PC-3 (cell line): ENCODE results near the gene ALKBH5. TPM values are rescaled to one million over a fixed set of nuclear protein-coding genes. Genes with fewer than 3 reads are reported as not detected.
"Not testable (repeated sequence)": the region's sequence is repeated elsewhere in the genome, so short reads cannot be mapped to it uniquely, and the experiment has no call there.

ENCODE experiments used
- ATAC-seq: fragments of 200-7000 bp; cut with Tn5 transposase; 2 replicates; pipeline ENCODE4 v1.9.1; 2020; ENCODE audit warnings: mild to moderate bottlenecking, moderate library complexity
- BruUV-seq: library from RNA; stranded (reverse); fragments of 400-500 nt; replicated peaks from 2 replicates; lab custom pipeline; 2021; lab: Mats Ljungman, UMichigan
- CTCF ChIA-PET: fragments of 300-600 bp; sonication (Branson Sonifier 250); formaldehyde crosslinking; loops from one replicate; lab custom pipeline; 2022; ENCODE audit warnings: antibody characterized with exemption; lab: Charles Lee
- POLR2A ChIA-PET: fragments of 300-600 bp; sonication (Branson Sonifier 250); formaldehyde crosslinking; loops from one replicate; lab custom pipeline; 2022; ENCODE audit warnings: antibody characterized with exemption; ENCODE audit not compliant: unreplicated experiment; lab: Charles Lee
- DNase-seq: peaks from one replicate; pipeline ENCODE4 v3.0.0-alpha.2; 2015
- H2AFZ ChIP-seq: fragments of 300-600 bp; sonication (generic); 2 replicates; pipeline ENCODE4 v1.6.0; 2016; ENCODE audit warnings: antibody characterized with exemption, low read length
- H3F3A ChIP-seq: fragments of 300-600 bp; sonication (generic); one replicate; pipeline ENCODE4 v1.6.0; 2017; ENCODE audit warnings: antibody characterized with exemption, low read length, control low read depth, mild to moderate bottlenecking; ENCODE audit not compliant: unreplicated experiment
- H3K27ac ChIP-seq: fragments of 300-600 bp; sonication (generic); 2 replicates; pipeline ENCODE4 v1.5.1; 2016; ENCODE audit warnings: mild to moderate bottlenecking, low read length
- H3K27me3 ChIP-seq: fragments of 300-600 bp; sonication (generic); 2 replicates; pipeline ENCODE4 v1.6.1; 2016; ENCODE audit warnings: low read length, mixed read lengths
- H3K36me3 ChIP-seq: fragments of 300-600 bp; sonication (generic); 2 replicates; pipeline ENCODE4 v1.6.1; 2016; ENCODE audit warnings: low read depth, mixed run types, low read length, mixed read lengths
- H3K4me1 ChIP-seq: fragments of 300-600 bp; sonication (generic); 2 replicates; pipeline ENCODE4 v1.5.1; 2016; ENCODE audit warnings: low read length; ENCODE audit not compliant: insufficient read depth
- H3K4me2 ChIP-seq: fragments of 300-600 bp; sonication (generic); 2 replicates; pipeline ENCODE4 v1.6.0; 2016; ENCODE audit warnings: low read length
- H3K4me3 ChIP-seq: fragments of 300-600 bp; sonication (generic); 2 replicates; pipeline ENCODE4 v1.5.1; 2016; ENCODE audit warnings: mild to moderate bottlenecking, low read length, mixed read lengths
- H3K79me2 ChIP-seq: fragments of 300-600 bp; sonication (generic); 2 replicates; pipeline ENCODE4 v1.6.1; 2017; ENCODE audit warnings: low read length, mixed read lengths
- H3K9ac ChIP-seq: fragments of 300-600 bp; sonication (generic); 2 replicates; pipeline ENCODE4 v1.6.0; 2016; ENCODE audit warnings: mild to moderate bottlenecking, low read length
- H3K9me2 ChIP-seq: fragments of 300-600 bp; sonication (generic); replicated peaks from 2 replicates; pipeline ENCODE4 v1.6.1; 2016; ENCODE audit warnings: mixed run types, low read length, mixed read lengths
- H3K9me3 ChIP-seq: fragments of 300-600 bp; sonication (generic); 2 replicates; pipeline ENCODE4 v1.6.1; 2016; ENCODE audit warnings: low read length, mixed read lengths
- H4K20me1 ChIP-seq: fragments of 300-600 bp; sonication (generic); 2 replicates; pipeline ENCODE4 v1.6.1; 2016; ENCODE audit warnings: low read length, mixed read lengths
- CTCF ChIP-seq: fragments of 300-600 bp; sonication (generic); conservative IDR thresholded peaks from 2 replicates; pipeline ENCODE4 v1.5.1; 2017; ENCODE audit warnings: antibody characterized with exemption, low read depth, mild to moderate bottlenecking, low read length
- EZH2 ChIP-seq: fragments of 300-600 bp; sonication (generic); IDR thresholded peaks from one replicate; pipeline ENCODE4 v1.6.1; 2017; ENCODE audit warnings: antibody characterized with exemption, mild to moderate bottlenecking, low read length; ENCODE audit not compliant: unreplicated experiment
- EZH2phosphoT487 ChIP-seq: fragments of 300-600 bp; sonication (generic); IDR thresholded peaks from 2 replicates; pipeline ENCODE4 v1.6.1; 2018; ENCODE audit warnings: mild to moderate bottlenecking, antibody characterized with exemption, low read length, borderline replicate concordance
- intact Hi-C: fragments of 100-400 bp; cut with micrococcal nuclease; formaldehyde crosslinking; loops from 2 replicates; pipeline ENCODE4 v1.9.0; 2023
- total RNA-seq: library from RNA; depleted of rRNA; stranded (reverse); fragments of >200 nt; gene quantifications from 2 replicates; pipeline ENCODE4 v1.2.3, GENCODE V29; 2014

Gene ALKBH5
- total RNA-seq, 1 experiment from 2014 or later = 207 TPM

- H3K9me3 ChIP-seq = no peaks in the 10 kb centered on the region
- CTCF ChIA-PET = no interaction called here
- intact Hi-C loops = no loop called here
- H3F3A ChIP-seq = no peaks in the 10 kb centered on the region
- POLR2A ChIA-PET = no interaction called here
- no peak overlapping the region for H3K4me3 ChIP-seq
- TF ChIP-seq EZH2phosphoT487 (no peak), CTCF (no peak), EZH2 (no peak)
- H2AFZ ChIP-seq = no peak overlapping the region
- no peak overlapping the region for H3K4me2 ChIP-seq
- H3K9me2 ChIP-seq = no peaks in the 10 kb centered on the region
- H4K20me1 ChIP-seq = peaks cover 13% of the 10 kb centered on the region
- BruUV-seq = no TSS peak
- no peaks in the 10 kb centered on the region for H3K4me1 ChIP-seq
- peaks cover 26% of the 10 kb centered on the region for H3K79me2 ChIP-seq
- no peak overlapping the region for H3K9ac ChIP-seq
- no peak overlapping the region for H3K27ac ChIP-seq
- H3K27me3 ChIP-seq = no peaks in the 10 kb centered on the region
- H3K36me3 ChIP-seq = peaks cover 58% of the 10 kb centered on the region
- no peak for DNase-seq
- no peak for ATAC-seq
Observed at GRCh38 chr17:18208092-18208491, 24.5 kb downstream of the ALKBH5 start.

DNA sequence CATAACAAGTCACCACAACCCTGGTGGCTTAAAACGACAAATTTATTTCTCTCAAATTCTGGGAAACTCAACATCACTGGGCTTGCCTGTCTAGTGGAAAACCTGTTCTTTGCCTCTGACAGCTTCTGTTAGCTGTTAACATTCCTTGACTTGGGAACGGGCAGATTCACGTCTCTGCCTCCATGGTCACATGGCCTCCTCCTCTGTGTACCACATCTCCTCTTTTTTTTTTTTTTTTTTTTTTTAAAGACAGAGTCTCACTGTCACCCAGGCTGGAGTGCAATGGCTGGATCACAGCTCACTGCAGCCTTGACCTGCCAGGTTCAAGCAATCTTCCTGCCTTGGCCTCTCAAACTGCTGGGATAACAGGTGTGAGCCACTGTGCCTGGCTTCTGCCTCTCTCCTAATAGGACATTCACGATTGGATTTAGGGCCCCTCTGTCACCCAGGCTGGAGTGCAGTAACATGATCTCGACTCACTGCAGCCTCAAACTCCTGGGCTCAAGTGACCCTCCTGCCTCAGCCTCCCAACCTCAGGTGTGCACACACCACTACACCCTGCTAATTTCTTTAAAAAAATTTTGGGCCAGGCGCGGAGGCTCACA lies 30.1 kb downstream of the ALKBH5 start:
- Histone ChIP-seq H3K9ac (no peak overlapping the region), H3K9me3 (no peaks in the 10 kb centered on the region), H3K27ac (no peak overlapping the region), H4K20me1 (no peaks in the 10 kb centered on the region), H3K4me3 (no peak overlapping the region), H2AFZ (no peak overlapping the region), H3K79me2 (no peaks in the 10 kb centered on the region), H3K4me1 (no peaks in the 10 kb centered on the region), H3K4me2 (no peak overlapping the region), H3K9me2 (no peaks in the 10 kb centered on the region), H3F3A (no peaks in the 10 kb centered on the region), H3K36me3 (peaks cover 21% of the 10 kb centered on the region; the same call in 1 of the 2 replicates), H3K27me3 (no peaks in the 10 kb centered on the region)
- intact Hi-C loops = no loop called here
- ATAC-seq (no peak), DNase-seq (no peak)
- no peak for TF ChIP-seq EZH2
- TF ChIP-seq CTCF = no peak
- TF ChIP-seq EZH2phosphoT487 = no peak
- ChIA-PET POLR2A (no interaction called here), CTCF (no interaction called here)
- BruUV-seq = no TSS peak

GRCh38 chr17:18216906-18217305 lies 33.3 kb downstream of the ALKBH5 start:
- POLR2A ChIA-PET, H3K4me3 ChIP-seq, ATAC-seq, H3K4me2 ChIP-seq, H3F3A ChIP-seq, BruUV-seq, H4K20me1 ChIP-seq, H3K27ac ChIP-seq, H2AFZ ChIP-seq, H3K36me3 ChIP-seq, intact Hi-C loops, H3K9me2 ChIP-seq, H3K79me2 ChIP-seq, H3K27me3 ChIP-seq, CTCF ChIA-PET, H3K9me3 ChIP-seq, DNase-seq, H3K9ac ChIP-seq, H3K4me1 ChIP-seq: not testable (repeated sequence)
